Liver (tissue), 9 donors: Measurements from ENCODE around the gene PIN4. TPM values are rescaled to one million over a fixed set of nuclear protein-coding genes. Genes with fewer than 3 reads are reported as not detected.

Source experiments
- DNase-seq: peaks from one replicate; pipeline ENCODE4 v3.0.0-alpha.2; 2017; ENCODE audit warnings: low spot score
- H3K27ac ChIP-seq, 2 donors: one replicate each; pipeline ENCODE4 v1.7.0; 2013; ENCODE audit warnings: inconsistent platforms in 2 of 2, low read length in 2 of 2, control low read depth in 1 of 2, low read depth in 1 of 2, mild to moderate bottlenecking in 1 of 2
- H3K27me3 ChIP-seq, 4 donors: one replicate each; pipeline versions ENCODE4 v1.6.1 to v1.7.0; 2013; ENCODE audit warnings: low read length in 3 of 4, inconsistent platforms in 1 of 4, mild to moderate bottlenecking in 1 of 4, moderate library complexity in 1 of 4; ENCODE audit not compliant: control insufficient read depth in 4 of 4, insufficient read depth in 4 of 4
- H3K36me3 ChIP-seq, 4 donors: one replicate each; pipeline versions ENCODE4 v1.6.1 to v1.7.0; 2013; ENCODE audit warnings: low read length in 3 of 4, mild to moderate bottlenecking in 3 of 4, low read depth in 1 of 4, moderate library complexity in 1 of 4; ENCODE audit not compliant: control insufficient read depth in 4 of 4, insufficient read depth in 3 of 4
- H3K4me1 ChIP-seq, 4 donors: one replicate each; pipeline versions ENCODE4 v1.6.1 to v1.7.0; 2013; ENCODE audit warnings: low read length in 3 of 4, mild to moderate bottlenecking in 3 of 4, moderate library complexity in 1 of 4; ENCODE audit not compliant: control insufficient read depth in 4 of 4, insufficient read depth in 4 of 4
- H3K4me3 ChIP-seq, 3 donors: one replicate each; pipeline versions ENCODE4 v1.6.1 to v1.7.0; 2013; ENCODE audit warnings: low read length in 3 of 3, control low read depth in 1 of 3, low read depth in 1 of 3, mild to moderate bottlenecking in 1 of 3
- H3K9ac ChIP-seq, 2 donors: one replicate each; pipeline ENCODE4 v1.7.0; 2013; ENCODE audit warnings: low read length in 2 of 2, mild to moderate bottlenecking in 2 of 2, moderate library complexity in 2 of 2, control low read depth in 1 of 2, low read depth in 1 of 2
- H3K9me3 ChIP-seq, 4 donors: one replicate each; pipeline versions ENCODE4 v1.6.1 to v1.7.0; 2013; ENCODE audit warnings: low read length in 3 of 4; ENCODE audit not compliant: control insufficient read depth in 4 of 4
- ATF3 ChIP-seq: IDR thresholded peaks from 2 replicates; pipeline ENCODE4 v1.6.1; 2016; ENCODE audit warnings: antibody characterized with exemption
- EGR1 ChIP-seq, 2 donors: IDR thresholded peaks; 2 replicates each; pipeline ENCODE4 v1.6.1; 2016 to 2018; ENCODE audit warnings: antibody characterized with exemption in 2 of 2, low read depth in 2 of 2
- GABPA ChIP-seq, 2 donors: IDR thresholded peaks in 1 of 2; conservative IDR thresholded peaks in 1 of 2; 2 replicates each; pipeline ENCODE4 v1.6.1; 2016; ENCODE audit warnings: antibody characterized with exemption in 2 of 2, mild to moderate bottlenecking in 1 of 2, moderate library complexity in 1 of 2
- HNF4A ChIP-seq, 2 donors: conservative IDR thresholded peaks; 2 replicates each; pipeline ENCODE4 v1.6.1; 2016; ENCODE audit warnings: antibody characterized with exemption in 2 of 2, mild to moderate bottlenecking in 2 of 2
- HNF4G ChIP-seq: IDR thresholded peaks from 2 replicates; pipeline ENCODE4 v1.6.1; 2016; ENCODE audit warnings: antibody characterized with exemption
- NR2F2 ChIP-seq: IDR thresholded peaks from 2 replicates; pipeline ENCODE4 v1.6.1; 2016; ENCODE audit warnings: antibody characterized with exemption
- RAD21 ChIP-seq, 2 donors: IDR thresholded peaks; 2 replicates each; pipeline ENCODE4 v1.6.1; 2016; ENCODE audit warnings: antibody characterized with exemption in 2 of 2, mild to moderate bottlenecking in 2 of 2
- RXRA ChIP-seq, 2 donors: IDR thresholded peaks; 2 replicates each; pipeline ENCODE4 v1.6.1; 2017 to 2018; ENCODE audit warnings: antibody characterized with exemption in 2 of 2, mild to moderate bottlenecking in 1 of 2
- SP1 ChIP-seq: IDR thresholded peaks from 2 replicates; pipeline ENCODE4 v1.6.1; 2018; ENCODE audit warnings: antibody characterized with exemption, mild to moderate bottlenecking
- TAF1 ChIP-seq: conservative IDR thresholded peaks from 2 replicates; pipeline ENCODE4 v1.6.1; 2016; ENCODE audit warnings: antibody characterized with exemption, mild to moderate bottlenecking
- YY1 ChIP-seq: IDR thresholded peaks from 2 replicates; pipeline ENCODE4 v1.6.1; 2016; ENCODE audit warnings: antibody characterized with exemption, mild to moderate bottlenecking
- WGBS: extraction: QIAGEN DNeasy Blood & Tissue Kit; methylation state at CpG from one replicate; pipeline ENCODE4 v1.1.7; 2013; 5-methylcytosine and 5-hydroxymethylcytosine counted together
- polyA plus RNA-seq, 2 donors: library from polyadenylated mRNA; stranded (reverse) in 1 of 2; unstranded in 1 of 2; fragments of 200-250 nt in 1 of 2; fragments of >200 nt in 1 of 2; fragmentation: Nextera tagmentation in 1 of 2; extraction: Ambion mirVana in 1 of 2; gene quantifications; one replicate each; pipeline versions ENCODE4 v1.2.1 to v1.2.3, GENCODE V29; 2013 to 2015
- total RNA-seq, 2 donors: library from RNA; depleted of rRNA; stranded (reverse); fragments of >200 nt; gene quantifications; one replicate each; pipeline ENCODE4 v1.2.3, GENCODE V29; 2014
- TF ChIP-seq, protein P1 (sequence below): IDR thresholded peaks from 2 replicates; pipeline ENCODE4 v1.6.1; 2016; ENCODE audit warnings: antibody characterized with exemption
- TF ChIP-seq, protein P2 (sequence below): IDR thresholded peaks from 2 replicates; pipeline ENCODE4 v1.6.1; 2016; ENCODE audit warnings: antibody characterized with exemption
- TF ChIP-seq, protein P3 (sequence below): fragments of 150-350 bp; IDR thresholded peaks from 2 replicates; pipeline ENCODE4 v1.5.1; 2017; ENCODE audit warnings: improper control_type of control experiment, low read depth, low read length; ENCODE audit not compliant: missing input control
- donor health status: healthy.
- donor health status: healthy.
- donor health status: healthy.
- donor health status: healthy.
- donor health status: healthy.

Gene PIN4
- 1 to 10 TPM; 7.1 TPM for total RNA-seq
- 10 to 100 TPM; 11.5 to 26.2 TPM for polyA plus RNA-seq

DNA sequence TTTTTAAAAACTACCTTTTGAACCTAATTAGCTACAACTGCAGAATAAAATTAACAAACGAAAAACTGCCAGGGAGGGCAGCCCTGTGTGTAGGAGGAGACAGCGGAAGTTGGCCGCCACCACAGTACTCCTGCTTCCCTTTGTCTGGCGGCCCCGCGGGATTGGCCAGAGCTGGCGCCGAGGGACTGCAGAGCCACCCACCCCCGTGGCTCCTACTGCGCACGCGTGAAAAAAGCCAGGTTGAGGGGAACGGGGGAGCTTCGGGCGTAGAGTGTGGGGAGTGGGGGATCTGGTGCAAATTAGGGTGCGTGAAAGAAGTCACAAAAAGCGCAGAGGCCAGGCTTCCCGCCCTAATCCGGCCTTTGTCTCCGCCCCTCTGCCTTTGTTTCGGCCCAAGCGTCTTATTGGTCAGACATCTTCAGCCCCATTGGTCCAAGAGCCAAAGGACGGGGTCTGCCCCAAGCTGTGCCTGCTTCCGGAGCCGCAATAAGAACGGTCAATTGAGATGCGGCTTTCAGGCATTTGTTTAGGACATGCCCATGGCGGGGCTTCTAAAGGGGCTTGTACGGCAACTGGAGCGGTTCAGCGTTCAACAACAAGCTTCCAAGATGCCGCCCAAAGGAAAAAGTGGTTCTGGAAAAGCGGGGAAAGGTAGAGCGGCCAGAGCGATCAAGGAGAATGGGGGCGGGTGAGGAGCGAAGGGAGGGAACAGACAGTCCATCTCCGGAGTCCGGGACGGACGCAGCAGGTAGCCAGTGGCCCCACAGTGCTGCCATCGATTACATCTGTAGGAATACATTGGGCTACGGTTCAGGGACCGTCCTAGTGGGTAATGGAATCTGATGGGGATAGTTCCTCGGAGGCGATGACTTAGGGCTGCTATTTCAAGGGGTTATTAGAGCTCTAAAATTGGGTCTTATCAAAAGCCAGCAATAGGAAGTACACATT is at the start of gene PIN4:
Gene PIN4 (plus strand): TSS at position 580 of the 948 bp plus-strand sequence. CDS start 29 bp downstream, at position 609.
- Histone ChIP-seq H3K9me3 (no peaks in the 10 kb centered on the region), H3K4me3 (peak within 1 kb of the TSS; percentile 62 to 81 (median 66)), H3K9ac (peak within 1 kb of the TSS; percentile 4 to 80), H3K27ac (peak within 1 kb of the TSS; percentile 19 to 59), H3K36me3 (peaks cover 0 to 2% (median 0%) of the 10 kb centered on the region in 4 donors), H3K27me3 (no peaks in the 10 kb centered on the region), H3K4me1 (peaks cover 2 to 14% (median 8%) of the 10 kb centered on the region in 4 donors)
- peak; percentile 14 for TF ChIP-seq TAF1
- peak; percentile 52 to 53 for TF ChIP-seq HNF4A (conservative IDR thresholded peaks at IDR 0.05)
- TF ChIP-seq, protein P1, sequence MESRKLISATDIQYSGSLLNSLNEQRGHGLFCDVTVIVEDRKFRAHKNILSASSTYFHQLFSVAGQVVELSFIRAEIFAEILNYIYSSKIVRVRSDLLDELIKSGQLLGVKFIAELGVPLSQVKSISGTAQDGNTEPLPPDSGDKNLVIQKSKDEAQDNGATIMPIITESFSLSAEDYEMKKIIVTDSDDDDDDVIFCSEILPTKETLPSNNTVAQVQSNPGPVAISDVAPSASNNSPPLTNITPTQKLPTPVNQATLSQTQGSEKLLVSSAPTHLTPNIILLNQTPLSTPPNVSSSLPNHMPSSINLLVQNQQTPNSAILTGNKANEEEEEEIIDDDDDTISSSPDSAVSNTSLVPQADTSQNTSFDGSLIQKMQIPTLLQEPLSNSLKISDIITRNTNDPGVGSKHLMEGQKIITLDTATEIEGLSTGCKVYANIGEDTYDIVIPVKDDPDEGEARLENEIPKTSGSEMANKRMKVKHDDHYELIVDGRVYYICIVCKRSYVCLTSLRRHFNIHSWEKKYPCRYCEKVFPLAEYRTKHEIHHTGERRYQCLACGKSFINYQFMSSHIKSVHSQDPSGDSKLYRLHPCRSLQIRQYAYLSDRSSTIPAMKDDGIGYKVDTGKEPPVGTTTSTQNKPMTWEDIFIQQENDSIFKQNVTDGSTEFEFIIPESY, result no peak
- peak; percentile 74 for TF ChIP-seq SP1
- peak in 1 of 2 donors; percentile 20 for TF ChIP-seq RAD21 (IDR thresholded peaks at IDR 0.05)
- peak; percentile 25 to 59 for TF ChIP-seq GABPA (IDR thresholded peaks at IDR 0.05 in 1 of 2, conservative IDR thresholded peaks at IDR 0.05 in 1 of 2)
- TF ChIP-seq NR2F2, result peak; percentile 23
- peak; percentile 85 for TF ChIP-seq YY1
- TF ChIP-seq, protein P2, sequence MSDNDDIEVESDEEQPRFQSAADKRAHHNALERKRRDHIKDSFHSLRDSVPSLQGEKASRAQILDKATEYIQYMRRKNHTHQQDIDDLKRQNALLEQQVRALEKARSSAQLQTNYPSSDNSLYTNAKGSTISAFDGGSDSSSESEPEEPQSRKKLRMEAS, result peak; percentile 16
- peak; percentile 14 to 25 for TF ChIP-seq RXRA (IDR thresholded peaks at IDR 0.05)
- TF ChIP-seq HNF4G, result peak; percentile 18
- TF ChIP-seq EGR1 (IDR thresholded peaks at IDR 0.05; ENCODE audit: low read depth in 2 of 2), result no peak
- TF ChIP-seq, protein P3, sequence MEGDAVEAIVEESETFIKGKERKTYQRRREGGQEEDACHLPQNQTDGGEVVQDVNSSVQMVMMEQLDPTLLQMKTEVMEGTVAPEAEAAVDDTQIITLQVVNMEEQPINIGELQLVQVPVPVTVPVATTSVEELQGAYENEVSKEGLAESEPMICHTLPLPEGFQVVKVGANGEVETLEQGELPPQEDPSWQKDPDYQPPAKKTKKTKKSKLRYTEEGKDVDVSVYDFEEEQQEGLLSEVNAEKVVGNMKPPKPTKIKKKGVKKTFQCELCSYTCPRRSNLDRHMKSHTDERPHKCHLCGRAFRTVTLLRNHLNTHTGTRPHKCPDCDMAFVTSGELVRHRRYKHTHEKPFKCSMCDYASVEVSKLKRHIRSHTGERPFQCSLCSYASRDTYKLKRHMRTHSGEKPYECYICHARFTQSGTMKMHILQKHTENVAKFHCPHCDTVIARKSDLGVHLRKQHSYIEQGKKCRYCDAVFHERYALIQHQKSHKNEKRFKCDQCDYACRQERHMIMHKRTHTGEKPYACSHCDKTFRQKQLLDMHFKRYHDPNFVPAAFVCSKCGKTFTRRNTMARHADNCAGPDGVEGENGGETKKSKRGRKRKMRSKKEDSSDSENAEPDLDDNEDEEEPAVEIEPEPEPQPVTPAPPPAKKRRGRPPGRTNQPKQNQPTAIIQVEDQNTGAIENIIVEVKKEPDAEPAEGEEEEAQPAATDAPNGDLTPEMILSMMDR, result no peak
- DNase-seq, result peak; percentile 80
- WGBS, result under 1% methylated on average over 46 of the region's 46 CpGs

GRCh38 chrX:72132456-72132855 is 49.1 kb upstream of the PIN4 start:
- Histone ChIP-seq H3K27ac (no peak overlapping the region), H3K36me3 (no peaks in the 10 kb centered on the region), H3K4me1 (peaks cover 2 to 14% (median 4%) of the 10 kb centered on the region in 4 donors), H3K27me3 (no peaks in the 10 kb centered on the region), H3K9ac (no peak overlapping the region), H3K4me3 (peak overlapping the region in 1 of 3 donors; percentile 57), H3K9me3 (no peaks in the 10 kb centered on the region)
- no peak for DNase-seq
- TF ChIP-seq NR2F2, result no peak
- no peak for TF ChIP-seq YY1
- no peak for TF ChIP-seq HNF4G
- TF ChIP-seq ATF3, result no peak
- TF ChIP-seq, protein P1, result no peak
- no peak for TF ChIP-seq SP1
- WGBS, result 97% methylated on average over 3 of the region's 3 CpGs
